ENCODE measurements around the gene TFDP1.

DNA sequence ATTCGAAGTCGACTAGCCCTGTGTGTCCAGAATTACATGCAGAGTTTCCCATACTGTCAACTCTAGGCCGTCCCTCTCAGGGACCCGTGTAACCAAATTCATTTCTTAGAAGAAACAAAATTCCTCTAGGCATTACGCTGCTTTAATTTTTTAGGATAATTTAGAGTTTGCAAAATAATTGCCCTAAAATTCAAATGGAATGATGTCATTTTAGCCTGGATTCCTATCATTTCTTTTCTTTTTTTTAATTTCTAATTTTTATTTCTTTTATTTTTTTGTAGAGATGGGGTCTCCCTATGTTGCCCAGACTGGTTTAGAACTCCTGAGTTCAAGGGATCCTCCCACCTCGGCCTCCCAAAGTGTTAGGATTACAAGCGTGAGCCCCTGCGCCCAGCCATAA lies 74.8 kb downstream of the TFDP1 start:
- TF ChIP-seq, protein P1, sequence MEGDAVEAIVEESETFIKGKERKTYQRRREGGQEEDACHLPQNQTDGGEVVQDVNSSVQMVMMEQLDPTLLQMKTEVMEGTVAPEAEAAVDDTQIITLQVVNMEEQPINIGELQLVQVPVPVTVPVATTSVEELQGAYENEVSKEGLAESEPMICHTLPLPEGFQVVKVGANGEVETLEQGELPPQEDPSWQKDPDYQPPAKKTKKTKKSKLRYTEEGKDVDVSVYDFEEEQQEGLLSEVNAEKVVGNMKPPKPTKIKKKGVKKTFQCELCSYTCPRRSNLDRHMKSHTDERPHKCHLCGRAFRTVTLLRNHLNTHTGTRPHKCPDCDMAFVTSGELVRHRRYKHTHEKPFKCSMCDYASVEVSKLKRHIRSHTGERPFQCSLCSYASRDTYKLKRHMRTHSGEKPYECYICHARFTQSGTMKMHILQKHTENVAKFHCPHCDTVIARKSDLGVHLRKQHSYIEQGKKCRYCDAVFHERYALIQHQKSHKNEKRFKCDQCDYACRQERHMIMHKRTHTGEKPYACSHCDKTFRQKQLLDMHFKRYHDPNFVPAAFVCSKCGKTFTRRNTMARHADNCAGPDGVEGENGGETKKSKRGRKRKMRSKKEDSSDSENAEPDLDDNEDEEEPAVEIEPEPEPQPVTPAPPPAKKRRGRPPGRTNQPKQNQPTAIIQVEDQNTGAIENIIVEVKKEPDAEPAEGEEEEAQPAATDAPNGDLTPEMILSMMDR (IDR thresholded peaks at IDR 0.05): no peak
- TF ChIP-seq POLR2A (IDR thresholded peaks at IDR 0.05): no peak
- TF ChIP-seq POLR2AphosphoS5 (IDR thresholded peaks at IDR 0.05): no peak
